Stimulated activated naive CD4-positive, alpha-beta T cell treated with Interleukin-2 at 50 U/mL for 16 hours (primary cell): Measurements from ENCODE around the gene DCBLD1.

Source experiments
- DNase-seq: peaks from one replicate; lab custom pipeline; 2025; lab: John Stamatoyannopoulos, UW

DCBLD1 gene

DNA sequence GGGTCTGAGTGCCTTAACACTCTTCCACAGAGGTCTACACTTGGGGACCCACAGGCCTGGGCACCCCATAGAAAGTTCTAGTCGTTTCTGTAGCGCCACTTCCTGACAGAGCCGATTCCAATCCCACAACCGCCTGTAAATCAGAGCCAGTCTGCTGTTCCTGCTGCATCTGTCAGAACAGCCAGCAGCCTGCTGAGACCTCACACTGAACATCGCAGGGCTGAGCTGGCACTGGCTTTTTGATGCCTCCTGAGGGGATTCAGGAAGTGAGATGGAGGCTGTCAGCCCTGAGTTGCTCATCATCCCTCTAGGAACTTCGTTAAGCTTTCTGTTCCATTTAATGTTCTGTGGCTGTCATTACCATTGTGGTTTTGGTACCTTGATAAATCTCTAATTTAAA is 48.9 kb downstream of the DCBLD1 start:
- DNase-seq: no peak

GRCh38 chr6:117531809-117532725 is 49.6 kb downstream of the DCBLD1 start:
- DNase-seq: no peak

DNA sequence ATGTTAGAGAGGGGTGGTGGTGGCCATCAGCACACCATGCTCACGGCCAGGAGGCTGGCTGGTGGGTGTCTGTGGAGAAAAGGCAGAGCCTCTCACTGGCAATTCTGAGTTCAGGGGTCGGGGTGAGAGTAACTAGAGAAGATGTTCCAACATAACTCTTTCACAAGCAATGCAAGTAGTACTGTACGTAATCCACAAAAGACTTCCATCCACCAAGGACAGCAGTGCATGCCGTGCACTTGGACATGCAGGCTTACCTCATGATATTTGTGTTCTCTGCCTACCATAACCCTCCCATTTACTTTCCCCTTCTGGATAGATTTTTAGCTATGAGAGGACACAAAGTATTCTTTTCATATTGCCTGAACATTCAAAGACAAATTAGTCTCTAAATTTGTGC is 51.3 kb downstream of the DCBLD1 start:
- no peak for DNase-seq

- DNase-seq: no peak
Observed at GRCh38 chr6:117534974-117535373, 52.5 kb downstream of the DCBLD1 start.

GRCh38 chr6:117536317-117536716 is 53.8 kb downstream of the DCBLD1 start:
- DNase-seq: no peak

- DNase-seq: no peak
Observed at GRCh38 chr6:117538615-117539014, 56.1 kb downstream of the DCBLD1 start.

- DNase-seq: no peak
Observed at GRCh38 chr6:117540670-117541069, 58.2 kb downstream of the DCBLD1 start.

GRCh38 chr6:117542493-117542892 is 60.0 kb downstream of the DCBLD1 start:
- no peak for DNase-seq

- no peak for DNase-seq
Observed at GRCh38 chr6:117544716-117545115, 62.2 kb downstream of the DCBLD1 start.

- DNase-seq: no peak
Observed at GRCh38 chr6:117545161-117545595, 62.7 kb downstream of the DCBLD1 start.

GRCh38 chr6:117546674-117547073 is 64.2 kb downstream of the DCBLD1 start:
- no peak for DNase-seq

DNA sequence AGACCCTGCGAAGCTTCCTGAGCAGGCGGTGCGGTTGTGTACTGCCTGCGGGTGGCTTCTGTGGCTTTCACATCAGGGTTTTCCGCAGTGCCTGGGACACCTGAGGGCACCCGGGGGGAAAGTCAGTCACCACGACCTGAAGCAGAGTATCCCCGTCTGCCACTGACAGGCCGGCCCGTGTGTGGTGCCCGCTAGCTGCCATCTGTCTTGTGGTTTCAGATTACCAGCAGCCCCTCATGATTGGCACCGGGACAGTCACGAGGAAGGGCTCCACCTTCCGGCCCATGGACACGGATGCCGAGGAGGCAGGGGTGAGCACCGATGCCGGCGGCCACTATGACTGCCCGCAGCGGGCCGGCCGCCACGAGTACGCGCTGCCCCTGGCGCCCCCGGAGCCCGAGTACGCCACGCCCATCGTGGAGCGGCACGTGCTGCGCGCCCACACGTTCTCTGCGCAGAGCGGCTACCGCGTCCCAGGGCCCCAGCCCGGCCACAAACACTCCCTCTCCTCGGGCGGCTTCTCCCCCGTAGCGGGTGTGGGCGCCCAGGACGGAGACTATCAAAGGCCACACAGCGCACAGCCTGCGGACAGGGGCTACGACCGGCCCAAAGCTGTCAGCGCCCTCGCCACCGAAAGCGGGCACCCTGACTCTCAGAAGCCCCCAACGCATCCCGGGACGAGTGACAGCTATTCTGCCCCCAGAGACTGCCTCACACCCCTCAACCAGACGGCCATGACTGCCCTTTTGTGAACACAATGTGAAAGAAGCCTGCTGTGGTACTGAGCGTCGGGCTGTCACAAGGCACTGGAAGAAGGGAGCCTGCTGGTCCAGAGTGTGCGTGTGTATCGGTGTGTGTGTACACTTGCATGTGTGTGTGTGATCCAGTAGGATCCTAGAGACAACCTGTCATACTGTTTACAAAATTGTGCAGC is 65.5 kb downstream of the DCBLD1 start:
- DNase-seq: peak; percentile 33

GRCh38 chr6:117548797-117549301 is 66.4 kb downstream of the DCBLD1 start:
- peak; percentile 12 for DNase-seq

DNA sequence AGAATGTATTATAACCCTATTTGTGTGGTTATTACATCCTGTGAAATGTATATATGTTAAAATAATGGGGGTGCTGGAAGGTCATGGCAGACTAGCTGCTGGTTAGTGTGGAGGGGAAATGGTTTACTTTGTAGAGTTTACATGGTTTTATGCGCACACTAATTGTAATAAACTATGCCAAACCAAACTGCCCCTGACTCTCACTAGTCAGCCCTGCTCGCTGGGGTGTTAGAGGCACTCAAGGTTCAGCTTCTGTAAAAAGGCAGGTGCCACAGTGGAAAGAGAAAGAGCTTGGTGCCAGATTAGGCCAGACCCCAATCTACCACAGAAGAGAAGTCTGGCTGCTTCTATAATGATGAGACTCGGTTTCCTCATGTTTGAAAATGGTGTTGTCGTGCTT is 67.1 kb downstream of the DCBLD1 start:
- no peak for DNase-seq

- DNase-seq: no peak
Observed at GRCh38 chr6:117550078-117550600, 67.7 kb downstream of the DCBLD1 start.

DNA sequence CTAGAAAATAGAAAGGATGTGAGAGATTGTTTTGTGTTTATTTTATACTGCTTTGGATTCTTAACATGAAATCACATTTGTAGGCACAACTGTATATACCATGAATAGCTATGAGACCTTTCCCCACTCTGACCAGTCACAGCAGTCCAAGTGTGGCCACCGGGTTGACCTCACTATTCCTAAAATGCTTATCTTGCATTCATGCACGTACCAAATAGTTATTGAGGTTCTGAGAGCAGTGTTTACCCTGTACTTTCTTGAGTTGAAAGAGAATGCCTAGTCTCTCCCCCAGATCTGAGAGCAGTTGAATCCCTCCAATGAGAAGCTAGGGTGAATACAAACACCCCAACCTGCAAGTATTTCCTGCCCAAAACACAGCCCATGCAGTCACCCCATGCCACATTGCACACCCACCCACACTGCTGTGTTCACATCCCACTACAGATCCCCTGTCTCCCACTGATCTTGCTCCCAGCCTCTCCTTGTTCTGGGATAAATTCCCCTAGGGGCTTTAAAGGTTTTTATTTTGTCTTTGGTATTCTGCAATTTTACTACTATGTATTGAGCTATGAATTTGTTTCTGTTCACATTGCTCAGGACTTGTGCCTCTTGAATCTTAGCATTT is 68.3 kb downstream of the DCBLD1 start:
- DNase-seq: no peak

- DNase-seq: no peak
Observed at GRCh38 chr6:117552618-117553017, 70.1 kb downstream of the DCBLD1 start.

- no peak for DNase-seq
Observed at GRCh38 chr6:117553142-117553541, 70.7 kb downstream of the DCBLD1 start.

DNA sequence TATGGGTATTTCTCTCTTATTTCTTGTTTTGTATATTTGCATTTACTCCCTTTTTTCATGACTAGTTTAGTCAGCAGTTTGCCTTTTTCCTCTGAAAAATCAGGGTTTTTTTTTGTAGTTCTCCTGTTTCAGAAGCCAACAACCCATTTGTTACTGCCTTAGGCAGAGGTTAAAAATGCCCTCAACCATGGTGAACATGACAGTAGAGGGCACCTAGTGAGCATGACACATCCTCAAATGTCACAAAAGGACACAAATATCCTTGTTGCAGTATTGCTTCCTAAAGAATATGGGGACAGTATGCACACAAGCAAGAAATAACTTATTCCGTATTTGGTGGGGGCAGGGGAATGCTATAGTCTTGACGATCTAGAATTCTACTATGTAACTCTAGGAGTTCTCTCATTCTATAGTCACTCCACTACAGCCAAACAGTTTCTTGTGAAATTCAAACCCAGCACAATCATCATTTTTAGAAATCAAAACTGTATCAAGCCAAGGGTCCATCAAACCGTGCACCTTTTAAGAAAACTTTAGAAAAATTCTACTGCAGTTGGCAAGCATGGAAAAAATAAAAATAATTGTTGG is 72.9 kb downstream of the DCBLD1 start:
- no peak for DNase-seq

DNA sequence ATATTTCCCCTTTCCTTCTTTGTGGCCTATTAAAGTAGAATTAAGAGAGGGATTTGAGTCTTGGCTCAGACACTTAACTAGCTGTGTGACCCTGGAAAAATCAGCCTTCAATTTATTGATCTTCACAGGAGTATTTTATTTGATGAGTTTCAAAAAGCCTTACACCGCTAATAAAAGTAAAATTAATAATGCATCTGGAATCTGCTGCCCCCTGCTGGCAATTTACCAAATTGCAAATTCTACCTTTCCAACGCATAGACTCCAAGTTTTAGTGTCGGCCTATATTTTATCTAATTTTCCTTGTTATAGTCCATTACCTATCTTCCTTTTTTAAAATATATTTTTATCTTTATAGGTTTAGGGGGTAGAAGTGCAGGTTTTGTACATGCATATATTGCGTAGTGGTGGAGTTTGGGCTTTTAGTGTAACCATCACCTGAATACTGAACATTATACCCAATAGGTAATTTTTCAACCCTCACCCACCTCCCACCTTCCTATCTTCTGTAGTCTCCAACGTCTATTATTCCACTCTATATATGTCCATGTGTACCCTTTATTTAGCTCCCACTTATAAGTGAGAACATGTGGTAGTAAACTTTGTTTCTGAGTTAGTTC is 73.5 kb downstream of the DCBLD1 start:
- DNase-seq: peak; percentile 31

GRCh38 chr6:117557951-117558350 is 75.5 kb downstream of the DCBLD1 start:
- DNase-seq: no peak
